T follicular helper cell (primary cell): ENCODE results near the gene LRRK1.
"Not testable (repeated sequence)": the region's sequence is repeated elsewhere in the genome, so short reads cannot be mapped to it uniquely, and the experiment has no call there.

Experiments used
- DNase-seq: peaks from one replicate; pipeline ENCODE4 v3.0.0-alpha.2; 2020; ENCODE audit warnings: low read depth

Gene LRRK1

GRCh38 chr15:101069654-101069973, 150.5 kb downstream of the LRRK1 start:
- DNase-seq = no peak

GRCh38 chr15:101070024-101070423, 150.9 kb downstream of the LRRK1 start:
- DNase-seq = no peak

GRCh38 chr15:101070502-101071273, 151.5 kb downstream of the LRRK1 start:
- DNase-seq = no peak

- no peak for DNase-seq
Observed at GRCh38 chr15:101071651-101072050, 152.5 kb downstream of the LRRK1 start.

GRCh38 chr15:101072235-101072634, 153.1 kb downstream of the LRRK1 start:
- not testable (repeated sequence) for DNase-seq

- not testable (repeated sequence) for DNase-seq
Observed at GRCh38 chr15:101077806-101078668, 158.9 kb downstream of the LRRK1 start.

GRCh38 chr15:101078669-101079323, 159.6 kb downstream of the LRRK1 start:
- DNase-seq = no peak

- no peak for DNase-seq
Observed at GRCh38 chr15:101081900-101082299, 162.7 kb downstream of the LRRK1 start.

GRCh38 chr15:101083336-101084045, 164.3 kb downstream of the LRRK1 start:
- DNase-seq = no peak

- DNase-seq = no peak
Observed at GRCh38 chr15:101084801-101085200, 165.6 kb downstream of the LRRK1 start.

- no peak for DNase-seq
Observed at GRCh38 chr15:101085311-101085700, 166.1 kb downstream of the LRRK1 start.

- no peak for DNase-seq
Observed at GRCh38 chr15:101086394-101087171, 167.4 kb downstream of the LRRK1 start.

GRCh38 chr15:101087172-101087769, 168.1 kb downstream of the LRRK1 start:
- no peak for DNase-seq

- no peak for DNase-seq
Observed at GRCh38 chr15:101088271-101088670, 169.1 kb downstream of the LRRK1 start.

- DNase-seq = peak; percentile 61
Observed at GRCh38 chr15:101088788-101089578, 169.8 kb downstream of the LRRK1 start.

- DNase-seq = no peak
Observed at GRCh38 chr15:101089579-101090427, 170.6 kb downstream of the LRRK1 start.

GRCh38 chr15:101090428-101090790, 171.3 kb downstream of the LRRK1 start:
- DNase-seq = no peak

- DNase-seq = no peak
Observed at GRCh38 chr15:101091080-101092017, 172.2 kb downstream of the LRRK1 start.
